ENCODE data around the gene OBSCN. TPM values are rescaled to one million over a fixed set of nuclear protein-coding genes. Genes with fewer than 3 reads are reported as not detected.

Gene OBSCN
- total RNA-seq, 1 experiment from 2014 or later: 5.6 TPM

- CTCF ChIA-PET: no interaction called here
- Histone ChIP-seq H3K36me3 (ENCODE audit: control insufficient read depth, insufficient read depth, low read length) (no peaks in the 10 kb centered on the region), H3K4me3 (ENCODE audit: low read depth, low read length) (no peak overlapping the region), H3K9me3 (peaks cover 9% of the 10 kb centered on the region), H3K27me3 (replicated peaks; ENCODE audit: control insufficient read depth, insufficient read depth, low read length) (no peaks in the 10 kb centered on the region), H3K4me1 (no peaks in the 10 kb centered on the region)
- POLR2A ChIA-PET: no interaction called here
- peak in 1 of 2 experiments; percentile 12 for DNase-seq
- Mint-ChIP-seq H3K9me3 (ENCODE audit: unreplicated experiment) (no peaks in the 10 kb centered on the region), H3K4me1 (ENCODE audit: low read depth, unreplicated experiment) (no peaks in the 10 kb centered on the region), H3K36me3 (ENCODE audit: insufficient read depth, unreplicated experiment) (peaks cover 16% of the 10 kb centered on the region), H3K4me3 (ENCODE audit: unreplicated experiment) (no peak overlapping the region), H3K27ac (ENCODE audit: unreplicated experiment) (no peak overlapping the region), H3K27me3 (ENCODE audit: insufficient read depth, unreplicated experiment) (no peaks in the 10 kb centered on the region)
- TF ChIP-seq CTCF (IDR thresholded peaks at IDR 0.05; ENCODE audit: insufficient read depth in 1 of 2, low read depth in 1 of 2, low read length in 1 of 2, severe bottlenecking in 1 of 2, unreplicated experiment in 1 of 2): no peak
- BruUV-seq (replicated peaks): no TSS peak
- intact Hi-C loops (cut with micrococcal nuclease; ENCODE audit: unreplicated experiment): no loop called here
Observed at GRCh38 chr1:228176461-228177182, 31.2 kb upstream of the OBSCN start.

DNA sequence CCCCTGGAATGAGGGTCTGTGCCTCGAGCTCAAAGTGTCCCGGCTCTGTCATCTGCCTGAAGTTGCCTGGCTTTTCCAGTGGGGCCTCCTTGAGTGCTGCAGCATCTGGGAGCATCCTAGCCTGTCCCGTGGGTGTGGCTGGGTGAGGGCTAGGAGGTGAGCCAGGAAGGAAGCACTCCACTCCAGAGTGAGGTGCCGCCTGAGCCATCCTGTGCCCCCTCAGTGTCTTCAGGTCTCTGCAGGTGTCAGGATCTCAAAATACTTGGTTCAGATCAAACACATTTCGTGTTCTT lies 30.7 kb upstream of the OBSCN start:
- Mint-ChIP-seq H3K4me3 (ENCODE audit: unreplicated experiment) (no peak overlapping the region), H3K36me3 (ENCODE audit: insufficient read depth, unreplicated experiment) (peaks cover 12% of the 10 kb centered on the region), H3K27me3 (ENCODE audit: insufficient read depth, unreplicated experiment) (no peaks in the 10 kb centered on the region), H3K9me3 (ENCODE audit: unreplicated experiment) (no peaks in the 10 kb centered on the region), H3K27ac (ENCODE audit: unreplicated experiment) (no peak overlapping the region), H3K4me1 (ENCODE audit: low read depth, unreplicated experiment) (no peaks in the 10 kb centered on the region)
- no peaks in the 10 kb centered on the region for H3K36me3 ChIP-seq (ENCODE audit: control insufficient read depth, insufficient read depth, low read length)
- no peak for DNase-seq
- H3K4me1 ChIP-seq: no peaks in the 10 kb centered on the region
- no peak for TF ChIP-seq CTCF (IDR thresholded peaks at IDR 0.05; ENCODE audit: insufficient read depth in 1 of 2, low read depth in 1 of 2, low read length in 1 of 2, severe bottlenecking in 1 of 2, unreplicated experiment in 1 of 2)
- intact Hi-C loops (cut with micrococcal nuclease; ENCODE audit: unreplicated experiment): no loop called here
- peaks cover 9% of the 10 kb centered on the region for H3K9me3 ChIP-seq
- POLR2A ChIA-PET: no interaction called here
- no TSS peak for BruUV-seq (replicated peaks)
- no peaks in the 10 kb centered on the region for H3K27me3 ChIP-seq (replicated peaks; ENCODE audit: control insufficient read depth, insufficient read depth, low read length)
- no peak overlapping the region for H3K4me3 ChIP-seq (ENCODE audit: low read depth, low read length)
- CTCF ChIA-PET: interaction anchor here (0.7 kb wide), 1 partner anchor 258 kb away, joined by 5 read pairs; no protein-coding TSS in a partner anchor

GRCh38 chr1:228177721-228178710 lies 29.8 kb upstream of the OBSCN start:
- Mint-ChIP-seq H3K9me3 (ENCODE audit: unreplicated experiment) (no peaks in the 10 kb centered on the region), H3K27me3 (ENCODE audit: insufficient read depth, unreplicated experiment) (no peaks in the 10 kb centered on the region), H3K4me3 (ENCODE audit: unreplicated experiment) (no peak overlapping the region), H3K36me3 (ENCODE audit: insufficient read depth, unreplicated experiment) (peaks cover 7% of the 10 kb centered on the region), H3K4me1 (ENCODE audit: low read depth, unreplicated experiment) (no peaks in the 10 kb centered on the region), H3K27ac (ENCODE audit: unreplicated experiment) (no peak overlapping the region)
- CTCF ChIA-PET: interaction anchor here (0.7 to 1.2 kb wide), 2 partner anchors 13 to 259 kb away, joined by 3 to 5 read pairs; no protein-coding TSS in a partner anchor
- DNase-seq: peak in 1 of 2 experiments; percentile 2
- no peak for TF ChIP-seq CTCF (IDR thresholded peaks at IDR 0.05; ENCODE audit: insufficient read depth in 1 of 2, low read depth in 1 of 2, low read length in 1 of 2, severe bottlenecking in 1 of 2, unreplicated experiment in 1 of 2)
- intact Hi-C loops (cut with micrococcal nuclease; ENCODE audit: unreplicated experiment): no loop called here
- H3K27me3 ChIP-seq (replicated peaks; ENCODE audit: control insufficient read depth, insufficient read depth, low read length): no peaks in the 10 kb centered on the region
- no TSS peak for BruUV-seq (replicated peaks)
- H3K36me3 ChIP-seq (ENCODE audit: control insufficient read depth, insufficient read depth, low read length): no peaks in the 10 kb centered on the region
- POLR2A ChIA-PET: no interaction called here
- H3K4me1 ChIP-seq: no peaks in the 10 kb centered on the region
- peaks cover 9% of the 10 kb centered on the region for H3K9me3 ChIP-seq
- no peak overlapping the region for H3K4me3 ChIP-seq (ENCODE audit: low read depth, low read length)
